Globus pallidus (tissue), 1 donor: ENCODE measurements around the gene PRSS53.

Experiments used
- DNase-seq: peaks from one replicate; pipeline ENCODE4 v3.0.0-alpha.2; 2015; ENCODE audit warnings: low spot score

The PRSS53 gene

GRCh38 chr16:31043352-31043751, 45.4 kb downstream of the PRSS53 start:
- no peak for DNase-seq

- DNase-seq, result no peak
Observed at GRCh38 chr16:31042866-31043265, 45.9 kb downstream of the PRSS53 start.

GRCh38 chr16:31038993-31039392, 49.8 kb downstream of the PRSS53 start:
- peak; percentile 72 for DNase-seq

- DNase-seq, result no peak
Observed at GRCh38 chr16:31036691-31037090, 52.1 kb downstream of the PRSS53 start.

GRCh38 chr16:31033709-31034492, 54.8 kb downstream of the PRSS53 start:
- DNase-seq, result peak; percentile 93
